ENCODE measurements around the gene CNTROB. TPM values are rescaled to one million over a fixed set of nuclear protein-coding genes. Genes with fewer than 3 reads are reported as not detected.

The CNTROB gene
- total and polyA plus RNA-seq, 2 of the 4 experiments (the other 2 are of a cell fraction) = 12.7 to 26.4 TPM

DNA sequence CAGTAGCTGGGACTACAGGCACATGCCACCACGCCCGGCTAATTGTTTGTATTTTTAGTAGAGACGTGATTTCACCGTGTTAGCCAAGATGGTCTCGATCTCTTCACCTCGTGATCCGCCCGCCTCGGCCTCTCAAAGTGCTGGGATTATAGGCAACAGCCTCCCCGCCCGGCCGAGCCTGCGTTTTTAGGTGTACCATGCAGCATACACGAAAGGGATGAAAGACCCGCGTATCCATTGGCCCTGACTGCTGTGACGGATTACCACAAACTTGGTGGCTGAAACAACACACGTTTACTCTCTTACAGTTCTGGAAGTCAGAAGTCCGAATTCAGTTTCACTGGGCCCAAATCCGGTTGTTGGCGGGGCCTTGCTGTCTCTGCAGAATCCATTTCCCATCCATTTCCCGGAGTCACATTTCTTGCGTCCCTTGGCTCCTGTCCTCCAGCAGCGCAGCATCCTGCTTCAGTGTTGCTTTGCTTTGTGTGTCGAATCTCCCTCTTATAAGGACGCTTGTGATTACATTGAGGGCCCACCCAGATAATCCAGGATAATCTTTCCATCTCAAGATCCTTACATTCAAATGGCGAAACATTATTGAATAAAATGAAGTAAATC, 62.1 kb downstream of the CNTROB start (continued):
- TF ChIP-seq CEBPB (IDR thresholded peaks at IDR 0.05; ENCODE audit: low read depth, low read length) (no peak), MAZ (IDR thresholded peaks at IDR 0.05; ENCODE audit: borderline replicate concordance, low read depth, low read length) (no peak)

- Histone ChIP-seq H2BK20ac (ENCODE audit: low read depth, low read length) (no peak overlapping the region), H3K4me2 (ENCODE audit: low read depth, low read length) (no peak overlapping the region), H3K4me1 (ENCODE audit: control insufficient read depth, insufficient read depth, low read length) (no peaks in the 10 kb centered on the region), H4K20me1 (ENCODE audit: insufficient read depth, low read length) (no peaks in the 10 kb centered on the region), H4K5ac (ENCODE audit: low read depth, low read length) (no peak overlapping the region), H3K23ac (ENCODE audit: low read depth, low read length) (no peak overlapping the region), H3K4ac (ENCODE audit: low read depth, low read length) (no peak overlapping the region), H3K27ac (ENCODE audit: insufficient read depth, low read length) (no peak overlapping the region), H3K79me1 (ENCODE audit: low read depth in 1 of 2, low read length in 2 of 2) (no peaks in the 10 kb centered on the region), H3K56ac (ENCODE audit: extremely low read depth, insufficient read depth, low read length) (no peak overlapping the region), H2BK120ac (ENCODE audit: low read depth, low read length) (no peak overlapping the region), H3K14ac (replicated peaks; ENCODE audit: low read depth, low read length) (no peak overlapping the region), H3K27me3 (ENCODE audit: control insufficient read depth, insufficient read depth, low read length) (peaks cover 28% of the 10 kb centered on the region), H3K9ac (ENCODE audit: low read depth, low read length) (no peak overlapping the region), H2AK9ac (replicated peaks; ENCODE audit: low read depth, low read length, poor library complexity) (no peak overlapping the region), H2BK15ac (ENCODE audit: low read depth, low read length) (no peak overlapping the region), H4K91ac (ENCODE audit: insufficient read depth, low read depth, low read length) (no peak overlapping the region), H3K18ac (ENCODE audit: low read depth, low read length) (no peak overlapping the region), H3K9me3 (ENCODE audit: control insufficient read depth, insufficient read depth, low read length) (no peaks in the 10 kb centered on the region), H2BK5ac (ENCODE audit: low read depth, low read length, poor library complexity, severe bottlenecking) (no peak overlapping the region), H3K4me3 (ENCODE audit: insufficient read depth, low read depth, low read length) (no peak overlapping the region), H2AFZ (replicated peaks; ENCODE audit: low read length, poor library complexity) (no peak overlapping the region), H3K36me3 (ENCODE audit: control insufficient read depth, insufficient read depth, low read length) (no peaks in the 10 kb centered on the region), H3K9me1 (ENCODE audit: insufficient read depth, low read length) (no peaks in the 10 kb centered on the region), H4K8ac (ENCODE audit: low read depth in 2 of 2, low read length in 2 of 2) (no peak overlapping the region), H2AK5ac (ENCODE audit: low read depth, low read length) (no peak overlapping the region)
- dilution Hi-C loops (cut with HindIII; ENCODE audit: low sequenced_read_pairs, unreplicated experiment) = no loop called here
- intact Hi-C loops (cut with micrococcal nuclease) = no loop called here
- WGBS, 2 experiments (ENCODE audit: extremely low coverage in 2 of 2, insufficient read length in 1 of 2) = no CpG with 5 or more reads among the region's 2 CpGs
- in situ Hi-C loops (cut with MboI; ENCODE audit: low sequenced_read_pairs) = loop anchor here (25.0 kb wide), 1 partner anchor 258 kb away; no protein-coding TSS in a partner anchor
- BruUV-seq (replicated peaks) = no TSS peak
- DNase-seq (no peak), ATAC-seq (ENCODE audit: low read depth) (no peak)
- CTCF ChIA-PET = no interaction called here
- POLR2A ChIA-PET (ENCODE audit: unreplicated experiment) = no interaction called here
- TF ChIP-seq POLR2A (IDR thresholded peaks at IDR 0.05; ENCODE audit: low read depth, low read length) = no peak
- no peak for TF ChIP-seq MAZ (IDR thresholded peaks at IDR 0.05; ENCODE audit: borderline replicate concordance, low read depth, low read length)
- TF ChIP-seq, protein P1, sequence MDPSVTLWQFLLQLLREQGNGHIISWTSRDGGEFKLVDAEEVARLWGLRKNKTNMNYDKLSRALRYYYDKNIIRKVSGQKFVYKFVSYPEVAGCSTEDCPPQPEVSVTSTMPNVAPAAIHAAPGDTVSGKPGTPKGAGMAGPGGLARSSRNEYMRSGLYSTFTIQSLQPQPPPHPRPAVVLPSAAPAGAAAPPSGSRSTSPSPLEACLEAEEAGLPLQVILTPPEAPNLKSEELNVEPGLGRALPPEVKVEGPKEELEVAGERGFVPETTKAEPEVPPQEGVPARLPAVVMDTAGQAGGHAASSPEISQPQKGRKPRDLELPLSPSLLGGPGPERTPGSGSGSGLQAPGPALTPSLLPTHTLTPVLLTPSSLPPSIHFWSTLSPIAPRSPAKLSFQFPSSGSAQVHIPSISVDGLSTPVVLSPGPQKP (IDR thresholded peaks at IDR 0.05; ENCODE audit: borderline replicate concordance, low read depth, low read length) = no peak
- TF ChIP-seq NFE2L2 (IDR thresholded peaks at IDR 0.05; ENCODE audit: low read depth, low read length) = no peak
- TF ChIP-seq BHLHE40 (IDR thresholded peaks at IDR 0.05; ENCODE audit: low read depth, low read length) = no peak
- TF ChIP-seq MXI1 (IDR thresholded peaks at IDR 0.05; ENCODE audit: borderline replicate concordance, low read depth, low read length) = no peak
- no peak for TF ChIP-seq RCOR1 (IDR thresholded peaks at IDR 0.05; ENCODE audit: insufficient replicate concordance, low read length)
- TF ChIP-seq MAFK (IDR thresholded peaks at IDR 0.05; ENCODE audit: low read depth, low read length) = no peak
- no peak for TF ChIP-seq RAD21 (IDR thresholded peaks at IDR 0.05; ENCODE audit: low read length)
- no peak for TF ChIP-seq CHD1 (IDR thresholded peaks at IDR 0.05; ENCODE audit: low read depth, low read length)
- TF ChIP-seq CEBPB (IDR thresholded peaks at IDR 0.05; ENCODE audit: low read depth, low read length) = no peak
- no peak for TF ChIP-seq RFX5 (IDR thresholded peaks at IDR 0.05; ENCODE audit: low read depth, low read length)
- TF ChIP-seq, protein P2, sequence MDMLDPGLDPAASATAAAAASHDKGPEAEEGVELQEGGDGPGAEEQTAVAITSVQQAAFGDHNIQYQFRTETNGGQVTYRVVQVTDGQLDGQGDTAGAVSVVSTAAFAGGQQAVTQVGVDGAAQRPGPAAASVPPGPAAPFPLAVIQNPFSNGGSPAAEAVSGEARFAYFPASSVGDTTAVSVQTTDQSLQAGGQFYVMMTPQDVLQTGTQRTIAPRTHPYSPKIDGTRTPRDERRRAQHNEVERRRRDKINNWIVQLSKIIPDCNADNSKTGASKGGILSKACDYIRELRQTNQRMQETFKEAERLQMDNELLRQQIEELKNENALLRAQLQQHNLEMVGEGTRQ (IDR thresholded peaks at IDR 0.05; ENCODE audit: low read depth, low read length) = no peak
- TF ChIP-seq FOS (IDR thresholded peaks at IDR 0.05; ENCODE audit: low read depth, low read length) = no peak
These were observed 63.7 kb downstream of the CNTROB start for GRCh38 chr17:7995724-7996123.
